ENCODE data around the gene KCNJ2.

Gene KCNJ2

DNA sequence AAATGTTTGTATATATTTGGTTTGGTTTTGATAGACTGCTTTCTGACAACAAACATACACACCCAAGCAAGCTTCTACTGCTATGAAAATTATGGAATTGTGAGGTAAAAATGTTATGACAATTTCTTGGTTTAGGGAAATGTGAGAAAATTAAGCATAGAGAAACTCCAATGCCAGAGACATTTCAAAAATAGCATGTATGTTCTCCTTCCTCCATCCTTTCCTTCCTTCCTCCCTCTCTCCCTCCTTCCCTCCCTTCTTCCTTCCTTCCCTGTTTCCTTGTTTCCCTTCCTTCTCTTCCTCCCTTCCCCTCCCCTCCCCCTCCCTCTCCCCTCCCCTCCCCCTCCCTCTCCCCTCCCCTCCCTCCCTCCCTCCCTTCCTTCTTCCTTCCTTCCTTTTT lies 14.9 kb downstream of the KCNJ2 start:
- FAIRE-seq, result no peak
- no peak for TF ChIP-seq TAF1 (IDR thresholded peaks at IDR 0.05; ENCODE audit: borderline replicate concordance, low read depth, low read length)
- no peak for TF ChIP-seq POLR2A (IDR thresholded peaks at IDR 0.05; ENCODE audit: low read depth, low read length)
- no peak for TF ChIP-seq POLR2AphosphoS5 (IDR thresholded peaks at IDR 0.05; ENCODE audit: low read depth, low read length)
- no peak for DNase-seq (ENCODE audit: insufficient read length)

DNA sequence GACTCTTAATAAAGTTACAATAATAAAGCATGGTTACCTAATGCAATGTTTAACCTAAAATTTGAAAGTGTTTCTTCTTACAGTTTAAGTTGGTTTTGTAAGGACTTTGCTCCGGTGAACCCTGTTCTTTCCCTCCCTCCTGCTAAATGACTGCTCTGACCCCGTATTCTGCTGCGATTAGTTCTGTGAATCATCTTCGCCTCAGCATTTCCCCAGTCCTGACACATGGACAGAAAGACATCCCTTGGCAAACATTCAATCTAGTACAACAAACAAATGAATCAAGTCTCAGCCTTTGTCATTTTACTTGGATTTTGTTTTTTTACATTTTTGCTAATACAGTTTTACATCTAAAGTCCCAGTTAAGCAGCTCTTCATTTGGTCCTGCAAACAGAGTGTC lies 15.4 kb downstream of the KCNJ2 start:
- no peak for DNase-seq (ENCODE audit: insufficient read length)
- FAIRE-seq, result no peak
- TF ChIP-seq POLR2A (IDR thresholded peaks at IDR 0.05; ENCODE audit: low read depth, low read length), result no peak
- no peak for TF ChIP-seq POLR2AphosphoS5 (IDR thresholded peaks at IDR 0.05; ENCODE audit: low read depth, low read length)
- no peak for TF ChIP-seq TAF1 (IDR thresholded peaks at IDR 0.05; ENCODE audit: borderline replicate concordance, low read depth, low read length)

DNA sequence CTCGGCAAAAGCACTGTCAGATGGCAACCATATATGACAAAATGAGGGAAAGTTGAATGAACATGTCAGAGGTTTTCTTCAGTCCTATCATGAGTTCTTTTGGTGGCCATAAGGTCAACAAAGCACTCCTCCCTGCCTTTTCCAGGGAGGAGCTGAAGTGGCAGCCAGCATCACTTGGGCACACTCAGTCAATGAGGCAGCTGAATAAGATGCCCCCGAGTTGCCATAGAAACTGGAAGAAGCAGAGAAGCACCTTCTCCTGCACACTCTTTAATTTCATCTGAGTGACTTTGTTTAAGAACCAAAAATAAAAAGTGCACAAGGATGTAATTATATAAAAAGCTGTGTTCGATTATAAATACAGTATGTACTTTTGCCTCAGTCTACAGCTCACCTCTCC lies 16.0 kb downstream of the KCNJ2 start:
- no peak for FAIRE-seq
- no peak for TF ChIP-seq POLR2AphosphoS5 (IDR thresholded peaks at IDR 0.05; ENCODE audit: low read depth, low read length)
- no peak for DNase-seq (ENCODE audit: insufficient read length)

DNA sequence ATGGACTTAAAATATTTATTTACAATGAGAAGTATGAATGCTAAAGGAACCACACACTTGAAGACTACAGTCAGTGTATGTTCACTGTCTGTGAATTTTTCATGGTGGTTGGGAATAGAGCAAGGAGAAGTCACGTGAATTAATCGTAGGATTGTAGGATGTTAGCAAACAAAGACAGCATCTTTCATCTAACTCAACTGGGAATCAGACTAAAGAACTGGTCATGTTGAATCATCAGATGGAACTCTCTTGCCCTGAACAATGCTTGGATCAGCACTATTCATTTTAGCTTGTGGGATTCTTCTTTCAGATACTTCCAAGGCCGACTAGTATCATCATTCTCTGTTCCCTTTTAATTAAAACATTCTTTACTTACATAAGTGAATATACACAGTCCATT lies 18.1 kb downstream of the KCNJ2 start:
- DNase-seq (ENCODE audit: insufficient read length), result no peak
- FAIRE-seq, result no peak
- TF ChIP-seq TAF1 (IDR thresholded peaks at IDR 0.05; ENCODE audit: borderline replicate concordance, low read depth, low read length) (no peak), POLR2AphosphoS5 (IDR thresholded peaks at IDR 0.05; ENCODE audit: low read depth, low read length) (no peak), POLR2A (IDR thresholded peaks at IDR 0.05; ENCODE audit: low read depth, low read length) (no peak)

DNA sequence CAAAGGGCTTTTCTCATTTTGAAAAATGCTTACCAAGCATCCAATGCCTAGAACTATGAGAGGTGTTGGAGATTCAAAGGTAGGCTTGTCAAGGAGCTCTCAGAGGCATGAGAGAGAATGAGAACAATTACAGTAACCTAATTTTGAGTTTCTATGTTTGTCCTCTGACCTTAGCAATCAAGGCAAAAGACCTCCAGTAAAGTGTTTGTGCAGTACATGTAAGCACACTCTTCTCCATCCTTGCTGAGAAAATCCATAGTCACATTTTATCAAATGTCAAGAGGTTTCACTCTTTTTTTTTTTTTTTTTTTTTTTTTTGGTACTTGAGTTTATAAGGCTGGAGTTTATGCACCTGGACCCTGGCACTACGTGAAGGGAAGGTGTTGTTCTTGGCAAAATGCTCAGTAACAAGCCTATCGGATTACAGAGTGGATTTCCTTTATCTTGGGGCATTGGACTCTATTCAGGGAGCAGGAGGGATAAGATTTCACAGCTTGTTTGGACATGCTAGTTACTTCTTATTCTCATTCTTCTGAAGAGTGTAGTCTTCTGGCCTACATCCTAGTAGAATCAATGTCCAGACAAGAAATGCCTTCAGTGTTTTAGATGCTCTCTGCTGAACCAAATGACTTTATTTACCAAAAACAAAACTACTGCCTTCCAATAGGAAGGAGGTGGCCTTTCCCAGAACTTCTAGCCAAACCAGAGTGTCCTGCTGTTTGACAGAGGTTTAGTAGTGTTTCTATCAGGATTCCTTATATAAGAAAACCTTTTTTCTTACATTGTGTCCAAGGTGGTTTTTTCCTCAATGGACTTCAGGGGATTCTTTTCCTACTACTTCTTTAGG lies 21.9 kb downstream of the KCNJ2 start:
- DNase-seq (ENCODE audit: insufficient read length) (no peak), FAIRE-seq (no peak)
- TF ChIP-seq POLR2AphosphoS5 (IDR thresholded peaks at IDR 0.05; ENCODE audit: low read depth, low read length) (no peak), POLR2A (IDR thresholded peaks at IDR 0.05; ENCODE audit: low read depth, low read length) (no peak), TAF1 (IDR thresholded peaks at IDR 0.05; ENCODE audit: borderline replicate concordance, low read depth, low read length) (no peak)

DNA sequence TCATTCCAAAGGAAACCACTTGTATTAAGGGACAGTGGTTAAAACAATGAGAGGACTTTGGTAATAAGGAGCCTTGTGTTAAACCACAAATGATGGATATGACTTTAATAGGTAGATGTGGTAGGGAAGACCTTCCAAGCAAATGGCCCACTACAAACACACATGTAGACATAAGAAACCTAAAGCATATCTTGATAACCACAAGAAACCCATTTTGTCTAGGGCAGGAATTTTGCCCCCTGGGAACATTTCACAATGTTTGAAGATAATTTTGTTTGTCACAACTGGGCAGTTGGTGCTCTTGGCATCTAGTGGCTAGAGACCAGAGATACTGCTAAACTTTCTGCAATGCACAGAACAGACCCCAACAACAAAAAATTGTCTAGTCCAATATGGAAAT lies 25.8 kb downstream of the KCNJ2 start:
- FAIRE-seq (no peak), DNase-seq (ENCODE audit: insufficient read length) (no peak)
- TF ChIP-seq POLR2A (IDR thresholded peaks at IDR 0.05; ENCODE audit: low read depth, low read length), result no peak
- no peak for TF ChIP-seq TAF1 (IDR thresholded peaks at IDR 0.05; ENCODE audit: borderline replicate concordance, low read depth, low read length)
- no peak for TF ChIP-seq POLR2AphosphoS5 (IDR thresholded peaks at IDR 0.05; ENCODE audit: low read depth, low read length)

DNA sequence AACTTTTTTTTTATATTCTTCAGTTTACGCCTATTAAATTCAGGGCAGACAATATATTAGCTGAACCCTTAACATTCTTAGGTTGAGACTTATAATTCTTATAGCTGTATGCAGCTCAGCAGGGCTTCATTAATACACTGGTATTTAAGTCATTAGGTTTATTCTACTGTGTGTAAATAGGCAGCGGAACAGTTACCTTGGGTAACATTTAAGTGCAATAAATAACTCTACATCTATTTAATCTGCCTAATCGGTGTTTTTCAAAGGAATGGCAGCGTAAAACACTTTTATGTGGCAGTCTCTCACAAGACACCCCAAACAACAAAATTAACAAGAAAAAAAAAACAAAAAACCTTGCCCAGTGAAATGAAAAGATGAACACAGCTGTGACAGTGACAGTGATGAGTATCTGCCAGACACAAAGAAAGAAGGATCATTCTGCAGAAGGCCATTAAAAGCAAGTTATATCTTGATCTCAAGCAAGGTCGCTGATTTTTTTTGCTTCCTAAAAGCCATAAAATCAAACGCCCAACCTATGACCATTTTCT lies 32.6 kb downstream of the KCNJ2 start:
- DNase-seq (ENCODE audit: insufficient read length), result no peak
- no peak for FAIRE-seq

DNA sequence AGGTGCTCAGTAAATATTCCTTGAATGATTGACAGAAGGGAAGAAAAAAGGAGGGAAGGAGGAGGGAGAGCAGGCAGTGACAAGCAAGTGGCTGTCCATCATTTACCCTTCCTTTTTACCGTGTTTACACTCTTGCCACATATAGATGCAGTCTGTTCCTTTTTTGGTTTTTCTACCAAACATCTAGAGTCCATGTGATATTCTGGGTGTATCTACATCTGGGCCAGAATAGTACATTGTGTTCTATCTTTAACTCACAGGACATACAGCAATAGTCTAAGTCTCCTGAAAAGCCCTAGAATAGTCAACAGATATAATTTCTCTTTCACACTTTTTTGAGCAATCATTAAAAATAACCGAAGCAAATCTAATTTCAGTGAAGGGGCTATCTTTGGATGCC lies 33.5 kb downstream of the KCNJ2 start:
- no peak for FAIRE-seq
- TF ChIP-seq POLR2AphosphoS5 (IDR thresholded peaks at IDR 0.05; ENCODE audit: low read depth, low read length) (no peak), POLR2A (IDR thresholded peaks at IDR 0.05; ENCODE audit: low read depth, low read length) (no peak), TAF1 (IDR thresholded peaks at IDR 0.05; ENCODE audit: borderline replicate concordance, low read depth, low read length) (no peak)
- no peak for DNase-seq (ENCODE audit: insufficient read length)

More for the DNA sequence above, 32.6 kb downstream of the KCNJ2 start:
- TF ChIP-seq POLR2AphosphoS5 (IDR thresholded peaks at IDR 0.05; ENCODE audit: low read depth, low read length) (no peak), TAF1 (IDR thresholded peaks at IDR 0.05; ENCODE audit: borderline replicate concordance, low read depth, low read length) (no peak), POLR2A (IDR thresholded peaks at IDR 0.05; ENCODE audit: low read depth, low read length) (no peak)

DNA sequence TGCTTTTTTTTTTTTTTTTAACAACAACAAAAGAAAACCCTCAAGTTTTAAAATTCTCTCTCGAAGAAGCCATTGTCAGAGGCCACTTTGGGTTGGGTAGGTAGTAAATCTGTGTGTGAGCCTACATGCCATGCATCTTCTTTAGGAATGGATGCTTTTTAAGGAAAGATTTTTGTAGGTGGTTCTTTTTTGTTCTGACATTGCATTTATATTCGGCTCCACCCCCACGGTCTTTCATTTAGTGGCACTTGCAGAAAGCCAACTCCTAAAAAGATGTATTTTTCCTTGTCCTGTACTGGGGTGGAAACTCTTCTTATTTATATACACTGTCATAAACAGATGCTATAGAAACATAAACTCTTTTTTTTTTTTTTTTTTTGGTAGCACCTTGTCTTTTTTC lies 35.1 kb downstream of the KCNJ2 start:
- TF ChIP-seq TAF1 (IDR thresholded peaks at IDR 0.05; ENCODE audit: borderline replicate concordance, low read depth, low read length) (no peak), POLR2AphosphoS5 (IDR thresholded peaks at IDR 0.05; ENCODE audit: low read depth, low read length) (no peak), POLR2A (IDR thresholded peaks at IDR 0.05; ENCODE audit: low read depth, low read length) (no peak)
- FAIRE-seq, result no peak
- DNase-seq (ENCODE audit: insufficient read length), result no peak

DNA sequence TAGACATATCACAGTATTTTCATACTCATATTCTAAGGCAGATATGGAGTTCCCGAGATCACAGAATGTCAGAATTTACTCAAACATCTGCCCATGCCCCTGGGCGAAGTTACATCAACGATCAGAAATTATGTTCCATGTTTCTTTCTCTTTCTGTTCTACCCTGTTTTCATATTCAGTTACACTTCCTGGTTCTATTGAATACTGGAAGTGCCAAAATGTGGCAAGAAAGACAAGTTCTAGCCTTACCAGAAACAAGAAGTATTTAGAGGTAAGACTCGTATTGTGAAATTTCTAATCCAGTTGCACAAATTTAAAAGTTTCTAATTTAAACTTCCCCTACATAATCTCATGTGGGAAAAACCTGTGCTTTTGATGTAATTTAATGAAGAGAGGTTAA lies 36.1 kb downstream of the KCNJ2 start:
- FAIRE-seq (no peak), DNase-seq (ENCODE audit: insufficient read length) (no peak)
- TF ChIP-seq TAF1 (IDR thresholded peaks at IDR 0.05; ENCODE audit: borderline replicate concordance, low read depth, low read length) (no peak), POLR2AphosphoS5 (IDR thresholded peaks at IDR 0.05; ENCODE audit: low read depth, low read length) (no peak), POLR2A (IDR thresholded peaks at IDR 0.05; ENCODE audit: low read depth, low read length) (no peak)

DNA sequence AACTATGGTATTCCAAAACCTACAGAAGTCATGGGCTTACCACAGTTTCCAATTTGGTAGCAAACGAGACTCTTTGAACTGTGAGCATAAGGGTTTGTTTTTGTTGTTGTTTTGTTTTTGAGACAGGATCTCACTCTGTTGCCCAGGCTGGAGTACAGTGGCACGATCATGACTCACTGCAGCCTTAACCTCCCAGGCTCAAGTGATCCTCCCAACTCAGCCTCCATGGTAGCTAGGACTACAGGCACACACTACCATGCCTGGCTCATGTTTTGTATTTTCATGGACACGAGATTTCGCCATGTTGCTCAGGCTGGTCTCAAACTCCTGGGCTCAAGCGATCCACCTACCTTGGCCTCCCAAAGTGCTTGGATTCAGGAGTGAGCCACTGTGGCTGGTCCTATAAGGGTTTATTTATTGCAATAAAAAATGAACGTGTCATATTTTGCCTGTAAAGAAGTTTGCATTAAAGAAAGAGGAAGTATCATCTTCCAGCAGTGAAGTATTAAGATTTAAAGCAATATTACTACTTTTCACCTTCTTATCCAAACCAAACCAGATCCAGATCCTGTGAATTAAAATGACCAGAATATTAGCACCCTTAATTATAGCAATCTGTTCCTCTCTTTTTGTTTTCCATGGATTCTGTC lies 37.2 kb downstream of the KCNJ2 start:
- FAIRE-seq, result no peak
- no peak for TF ChIP-seq POLR2A (IDR thresholded peaks at IDR 0.05; ENCODE audit: low read depth, low read length)
- no peak for TF ChIP-seq TAF1 (IDR thresholded peaks at IDR 0.05; ENCODE audit: borderline replicate concordance, low read depth, low read length)
- TF ChIP-seq POLR2AphosphoS5 (IDR thresholded peaks at IDR 0.05; ENCODE audit: low read depth, low read length), result no peak
- no peak for DNase-seq (ENCODE audit: insufficient read length)

DNA sequence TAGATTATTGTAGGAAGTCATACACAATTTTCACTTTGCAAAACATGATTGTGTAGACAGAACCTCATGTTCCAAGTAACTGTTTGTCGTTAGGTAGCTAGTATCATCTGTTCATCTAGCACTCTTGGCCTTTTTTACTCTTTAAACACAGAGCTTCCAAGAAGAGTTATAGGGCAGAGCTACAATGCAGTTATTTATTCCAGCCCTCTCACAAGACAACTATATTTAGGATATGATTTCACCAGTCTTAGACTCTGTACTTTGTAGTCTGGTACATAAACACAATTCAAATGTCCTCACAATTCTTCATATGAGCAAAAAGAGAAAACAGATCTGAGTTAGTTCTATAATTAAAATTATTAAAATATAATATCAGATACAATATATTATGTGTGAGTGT lies 37.9 kb downstream of the KCNJ2 start:
- DNase-seq (ENCODE audit: insufficient read length) (no peak), FAIRE-seq (no peak)
- TF ChIP-seq TAF1 (IDR thresholded peaks at IDR 0.05; ENCODE audit: borderline replicate concordance, low read depth, low read length) (no peak), POLR2AphosphoS5 (IDR thresholded peaks at IDR 0.05; ENCODE audit: low read depth, low read length) (no peak), POLR2A (IDR thresholded peaks at IDR 0.05; ENCODE audit: low read depth, low read length) (no peak)

All from GM12892 (cell line).